Measurements from ENCODE around the gene SH3BGR.
A peak's percentile ranks its signal among the peaks of the same experiment; 100 is the strongest.

Gene SH3BGR

DNA sequence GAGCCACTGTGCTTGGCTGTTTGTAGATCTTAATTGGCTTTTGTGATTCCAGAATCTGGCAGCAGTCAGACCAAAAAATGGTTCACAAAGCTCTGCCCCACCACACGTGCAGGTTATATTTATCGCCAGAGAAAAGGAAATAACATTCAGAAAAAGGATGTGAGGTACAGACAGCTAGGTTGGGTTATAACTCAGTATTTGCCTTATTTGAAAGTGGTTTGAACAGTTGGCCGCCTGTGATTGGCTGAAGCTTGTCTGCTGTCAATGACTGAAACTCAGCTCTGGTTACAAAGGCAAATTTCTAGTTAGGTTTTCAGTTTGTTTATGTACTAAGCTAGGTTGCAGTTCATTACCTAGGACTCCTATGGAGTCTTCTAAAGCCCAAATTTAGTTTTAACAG lies 9.6 kb downstream of the SH3BGR start:
- DNase-seq, result peak in 1 of 5 donors; percentile 21

DNA sequence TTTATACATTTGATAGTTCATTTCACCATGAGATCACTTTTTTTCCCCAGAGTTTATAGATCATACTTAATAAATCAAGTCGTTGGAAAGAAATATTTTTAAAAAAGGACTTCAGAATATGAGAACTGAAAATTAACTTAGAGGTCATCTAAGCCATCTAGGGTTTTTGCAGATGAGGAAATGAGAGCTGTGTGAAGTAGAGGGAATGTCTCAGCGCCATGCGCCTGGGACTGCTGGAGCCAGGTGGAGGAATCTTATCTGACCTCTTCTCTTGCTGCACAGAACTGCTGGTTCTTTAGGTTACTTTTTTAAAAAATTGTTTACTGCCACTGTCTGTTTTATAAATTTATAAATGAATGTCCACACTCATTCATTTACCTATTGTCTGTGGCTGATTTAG lies 11.5 kb downstream of the SH3BGR start:
- no peak for DNase-seq

DNA sequence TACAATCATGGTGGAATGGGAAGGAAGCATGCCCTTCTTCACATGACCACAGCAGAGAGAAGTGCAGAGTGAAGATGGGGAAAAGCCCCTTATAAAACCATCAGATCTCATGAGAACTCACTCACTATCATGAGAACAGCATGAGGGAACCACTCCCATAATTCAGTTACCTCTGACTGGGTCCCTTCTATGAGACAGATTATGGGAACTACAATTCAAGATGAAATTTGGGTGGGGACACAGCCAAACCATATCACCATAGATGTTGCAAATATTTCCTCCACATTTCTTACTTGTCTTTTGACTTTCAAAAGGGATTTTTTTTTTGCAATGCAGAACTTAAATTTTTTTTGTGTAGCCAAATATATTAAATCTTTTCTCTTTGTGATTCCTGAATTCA lies 14.8 kb downstream of the SH3BGR start:
- no peak for DNase-seq

DNA sequence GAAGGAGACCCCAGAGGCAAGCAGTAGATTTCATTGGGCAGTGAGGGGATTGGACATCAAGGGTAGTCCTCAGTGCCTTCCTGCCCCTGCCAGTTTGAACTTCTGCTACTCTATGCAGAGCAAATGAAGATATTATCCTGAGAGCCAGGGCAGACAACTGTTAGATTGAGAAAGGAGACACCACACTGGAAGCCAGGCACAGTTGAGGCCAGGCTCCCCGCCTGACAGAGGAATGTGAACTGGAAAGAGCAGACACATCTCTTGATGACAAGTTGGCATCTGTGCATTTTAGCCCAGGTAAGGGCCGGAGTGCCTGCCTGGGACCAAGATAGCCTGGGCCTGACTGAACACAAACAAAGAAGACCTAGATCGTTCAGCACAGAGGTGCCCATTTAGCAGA lies 16.0 kb downstream of the SH3BGR start:
- DNase-seq, result no peak

DNA sequence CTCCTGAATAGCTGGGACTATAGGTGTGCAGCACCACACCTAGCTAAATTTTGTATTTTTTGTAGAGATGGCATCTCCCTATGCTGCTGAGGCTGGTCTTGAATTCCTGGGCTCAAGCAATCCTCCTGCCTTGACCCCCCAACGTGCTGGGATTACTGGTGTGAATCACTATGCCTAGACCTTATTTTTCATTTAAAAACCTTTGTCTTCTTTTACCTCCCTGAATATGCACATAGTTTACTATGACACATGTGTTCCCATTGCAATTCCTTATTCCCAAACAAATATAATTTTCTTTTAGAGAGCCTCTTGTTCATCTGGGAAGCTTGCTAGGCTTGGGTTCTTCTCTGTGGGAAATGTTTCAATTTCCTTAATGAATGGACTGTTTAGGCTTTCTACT lies 16.8 kb downstream of the SH3BGR start:
- no peak for DNase-seq

DNA sequence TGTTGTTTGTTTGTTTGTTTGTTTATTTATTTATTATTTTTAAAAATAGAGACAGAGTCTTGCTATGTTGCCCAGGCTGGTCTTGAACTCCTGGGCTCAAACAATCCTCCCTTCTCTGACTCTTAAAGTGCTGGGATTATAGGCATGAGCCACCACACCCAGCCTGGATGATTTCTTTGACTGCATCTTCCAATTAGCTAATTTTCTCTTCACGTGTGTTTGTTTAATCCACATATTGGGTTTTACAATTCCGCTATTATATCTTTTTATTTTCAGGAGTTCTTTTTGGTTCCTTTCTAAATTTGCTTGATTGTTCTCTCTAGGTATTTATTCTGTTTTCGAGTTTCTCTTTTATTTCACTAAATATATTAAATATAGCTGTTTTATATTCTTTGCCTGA lies 19.8 kb downstream of the SH3BGR start:
- DNase-seq, result no peak

DNA sequence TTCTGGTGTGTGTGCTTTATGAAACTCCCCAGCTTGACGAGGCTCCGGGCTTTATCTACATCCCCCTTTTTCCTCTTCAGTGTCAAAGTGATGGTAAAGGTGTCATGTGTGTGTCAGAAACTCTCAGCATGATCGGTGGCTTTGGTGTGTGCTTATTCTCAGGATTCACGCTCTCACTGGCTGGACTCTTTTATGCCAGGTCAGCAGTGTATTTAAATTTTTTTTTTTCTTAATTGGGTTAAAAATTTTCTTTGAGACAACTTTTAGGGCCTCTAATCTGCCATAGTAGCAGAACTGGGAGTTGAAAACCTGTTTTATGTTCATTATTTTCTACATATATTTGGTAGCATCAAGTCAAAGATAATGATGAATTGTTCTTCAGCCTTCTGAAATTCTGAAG lies 21.0 kb downstream of the SH3BGR start:
- no peak for DNase-seq

DNA sequence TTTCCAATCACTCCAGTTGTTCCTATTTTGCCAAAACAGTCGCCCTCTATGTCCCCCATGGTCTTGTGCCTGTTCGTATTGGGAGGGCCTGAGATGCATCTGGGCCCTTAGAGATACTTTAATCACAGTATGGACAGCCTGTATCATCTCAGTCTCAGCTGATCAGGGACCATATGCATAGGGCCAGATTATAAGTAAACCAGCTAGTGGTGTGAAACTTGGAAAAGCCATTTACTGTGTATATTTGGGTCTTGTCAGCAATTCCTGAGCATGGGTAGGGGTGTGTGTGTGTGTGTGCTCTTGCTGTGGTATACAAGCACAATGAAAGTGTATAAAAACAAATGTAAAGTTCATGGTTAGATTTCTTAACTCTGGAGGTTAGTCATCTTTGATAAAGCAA lies 22.8 kb downstream of the SH3BGR start:
- DNase-seq, result no peak

DNA sequence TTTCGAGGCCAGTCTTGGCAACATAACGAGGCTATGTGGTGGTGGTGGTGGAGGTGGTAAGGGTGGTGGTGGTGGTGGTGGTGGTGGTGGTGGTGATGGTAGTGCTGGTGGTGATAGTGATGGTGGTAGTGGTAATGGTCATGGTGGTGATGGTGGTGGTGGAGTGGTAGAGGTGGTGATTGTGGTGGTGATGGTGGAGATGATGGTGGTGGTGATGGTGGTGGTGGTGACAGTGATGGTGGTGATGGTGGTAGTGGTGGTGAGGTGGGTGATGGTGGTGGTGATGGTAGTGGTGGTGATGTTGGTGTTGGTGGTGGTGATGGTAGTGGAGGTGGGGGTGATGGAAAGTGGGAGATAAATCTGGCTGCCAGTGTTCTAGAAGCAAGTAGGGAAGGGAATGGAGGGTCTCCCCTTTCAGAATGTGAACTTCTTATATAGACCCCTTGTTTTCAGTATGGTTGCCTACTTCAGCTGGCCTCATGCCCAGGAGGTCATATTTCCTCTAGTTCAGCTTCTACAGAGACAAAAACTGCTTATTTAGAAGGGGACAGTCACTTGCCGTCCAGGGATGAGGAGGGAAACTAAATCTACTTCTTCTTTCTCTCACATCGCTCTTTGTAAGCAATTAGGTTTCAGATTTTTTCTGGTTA lies 27.5 kb downstream of the SH3BGR start:
- DNase-seq, result no peak

DNA sequence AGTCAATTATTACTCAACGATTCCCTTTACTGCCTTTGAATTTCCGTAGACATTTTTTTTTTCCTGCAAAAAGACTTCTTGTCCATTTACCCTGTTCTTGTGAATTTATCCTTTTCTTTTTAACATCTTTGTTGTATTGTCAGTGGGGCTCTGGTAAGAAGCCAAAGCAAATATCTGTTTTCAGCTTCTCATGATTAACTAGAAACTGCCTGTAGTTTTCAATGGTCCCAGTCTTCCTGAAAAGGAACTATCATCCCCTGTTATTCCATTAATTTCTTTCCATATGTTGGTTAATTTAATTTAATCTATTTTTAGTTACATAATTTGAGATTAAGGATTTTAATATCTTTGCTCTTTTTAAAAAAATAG lies 28.0 kb downstream of the SH3BGR start:
- DNase-seq, result no peak

DNA sequence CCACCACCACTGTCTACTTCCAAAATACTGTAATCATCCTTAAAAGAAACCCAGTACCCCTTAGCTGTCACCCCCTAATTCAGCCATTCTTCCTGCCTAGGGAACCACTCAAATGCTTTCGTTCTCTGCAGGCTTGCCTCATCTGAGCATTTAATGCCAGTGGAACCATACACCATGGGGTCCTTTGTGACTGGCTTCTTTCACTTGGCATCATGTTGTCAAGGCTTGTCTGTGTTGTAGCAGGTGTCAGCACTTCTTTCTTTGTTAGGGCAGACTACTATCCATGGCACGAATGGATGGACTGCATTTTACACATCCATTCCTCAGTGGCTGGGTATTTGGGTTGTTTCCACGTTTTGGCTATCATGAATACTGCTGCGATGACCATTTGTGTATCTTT lies 28.5 kb downstream of the SH3BGR start:
- no peak for DNase-seq

DNA sequence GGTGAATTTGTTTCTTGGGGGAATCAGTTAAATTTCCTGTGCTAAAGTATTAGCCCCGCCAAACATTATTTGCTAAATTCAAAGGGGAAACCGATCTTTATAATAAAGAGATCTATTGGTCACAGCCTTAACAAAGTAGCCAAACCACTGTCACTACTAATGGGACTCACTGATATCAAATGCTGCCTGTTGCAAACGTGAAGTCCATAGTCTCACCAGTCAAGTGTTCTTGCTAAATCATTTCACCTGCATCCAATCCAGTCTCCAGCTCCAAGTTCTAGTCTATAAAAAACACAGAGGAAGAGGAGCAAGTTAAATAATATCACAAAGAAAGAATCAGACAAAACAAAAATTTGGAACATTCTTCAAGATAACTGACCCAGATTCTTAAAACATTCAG lies 30.1 kb downstream of the SH3BGR start:
- no peak for DNase-seq

DNA sequence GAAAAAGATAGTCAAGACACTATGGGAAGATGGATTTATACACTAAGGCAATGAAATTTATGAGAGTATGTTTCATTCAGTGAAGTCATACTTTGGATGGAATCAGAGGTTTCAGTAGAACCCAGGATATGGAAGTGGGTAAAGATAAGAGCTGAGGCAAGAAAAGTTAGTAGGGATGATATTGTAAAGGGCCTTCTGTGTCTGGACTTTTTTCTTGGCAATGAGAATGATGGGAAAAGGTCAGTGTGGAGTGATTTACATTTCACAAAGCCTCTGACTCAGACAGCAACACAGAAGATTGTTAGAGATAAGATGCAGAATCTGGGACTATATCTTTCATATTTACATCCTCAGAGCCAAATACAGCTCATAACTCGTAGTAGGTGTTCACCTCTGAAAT lies 32.1 kb downstream of the SH3BGR start:
- no peak for DNase-seq

DNA sequence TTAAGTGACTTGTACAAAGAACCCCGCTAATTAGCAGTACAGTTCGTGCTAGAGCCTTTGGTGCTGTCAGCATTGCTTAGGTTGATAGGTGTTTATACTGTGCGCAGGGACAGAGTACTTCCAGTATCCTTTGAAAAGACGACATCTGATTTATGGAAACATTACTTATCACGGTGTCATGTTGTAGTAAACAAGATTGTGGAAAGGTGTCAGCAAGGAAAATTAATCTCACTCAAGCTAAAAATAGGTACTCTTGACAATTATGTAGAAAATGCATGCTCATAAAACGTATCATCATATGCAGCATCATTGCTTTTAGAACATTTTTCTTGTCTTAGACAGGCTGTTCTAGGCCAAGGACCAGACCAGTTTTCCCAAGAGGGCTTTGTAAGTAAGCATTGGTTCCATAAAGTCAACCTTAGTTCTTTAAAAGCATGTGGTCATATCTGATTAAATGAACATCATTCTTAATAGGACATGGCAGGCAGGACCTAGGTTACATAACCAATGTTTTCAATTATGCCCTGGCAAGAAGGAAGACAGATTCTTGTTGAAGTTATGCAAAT lies 33.0 kb downstream of the SH3BGR start:
- DNase-seq, result no peak

DNA sequence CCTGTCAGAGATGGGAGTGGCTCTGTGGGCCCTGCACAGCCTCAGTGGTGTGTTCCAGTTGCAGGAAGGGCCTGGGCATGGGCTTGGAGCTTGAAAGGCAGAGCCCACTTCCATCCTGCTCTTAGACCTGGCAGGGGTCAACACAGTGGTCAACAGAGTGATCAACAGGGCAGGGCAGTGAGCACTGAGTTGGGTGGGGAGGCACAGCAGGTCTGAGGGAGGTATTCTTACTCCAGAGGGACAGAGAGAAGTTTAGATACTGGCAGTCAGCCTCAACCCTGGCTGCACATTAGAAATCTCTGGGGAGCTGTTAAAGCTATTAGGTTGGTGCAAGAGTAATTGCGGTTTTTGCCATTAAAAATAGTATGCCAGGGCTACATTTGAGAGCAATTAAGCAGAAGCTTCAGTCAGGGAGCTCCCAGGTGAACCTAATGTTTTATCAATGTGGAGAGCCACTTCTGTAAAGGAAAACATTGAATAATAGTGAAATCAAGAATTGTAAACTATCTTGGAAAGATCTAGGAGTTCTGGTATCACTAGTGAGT lies 37.7 kb downstream of the SH3BGR start:
- no peak for DNase-seq

DNA sequence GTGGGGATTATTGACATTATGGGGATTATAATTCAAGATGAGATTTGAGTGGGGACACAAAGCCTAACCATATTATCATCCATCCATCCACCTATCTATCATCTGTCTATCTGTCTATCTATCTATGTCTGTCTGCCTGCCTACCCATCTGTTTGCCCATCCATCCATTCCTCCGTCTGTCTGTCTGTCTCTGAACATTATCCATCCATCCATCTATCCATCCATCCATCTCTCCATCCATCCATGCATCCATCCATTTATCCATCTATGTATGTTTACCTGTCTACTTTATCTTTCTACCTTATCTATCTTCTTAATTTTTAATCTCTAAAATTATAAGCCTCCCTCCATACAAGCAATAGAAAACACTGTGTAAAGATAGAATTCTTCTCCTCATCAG lies 47.4 kb downstream of the SH3BGR start:
- no peak for DNase-seq

DNA sequence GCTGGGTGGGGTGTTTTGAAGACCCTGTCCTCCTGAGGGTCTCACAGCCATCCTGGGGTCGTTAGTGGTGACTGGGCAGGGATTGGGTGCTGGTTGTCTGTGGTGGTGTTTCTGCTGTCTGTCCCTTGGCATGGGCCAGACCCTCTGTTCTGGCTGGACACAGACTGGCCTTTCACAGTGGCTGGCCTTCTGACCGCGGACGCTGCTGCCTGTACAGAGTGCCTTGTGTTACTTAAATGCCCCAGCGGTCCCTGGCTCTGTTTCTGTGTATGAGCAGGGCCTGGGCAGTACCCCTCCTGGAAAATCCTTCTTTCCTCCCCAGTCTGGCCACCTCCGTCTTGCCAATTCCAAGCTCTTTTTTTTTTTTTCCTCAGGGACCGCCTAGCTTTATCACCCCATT lies 50.9 kb downstream of the SH3BGR start:
- DNase-seq, result no peak

DNA sequence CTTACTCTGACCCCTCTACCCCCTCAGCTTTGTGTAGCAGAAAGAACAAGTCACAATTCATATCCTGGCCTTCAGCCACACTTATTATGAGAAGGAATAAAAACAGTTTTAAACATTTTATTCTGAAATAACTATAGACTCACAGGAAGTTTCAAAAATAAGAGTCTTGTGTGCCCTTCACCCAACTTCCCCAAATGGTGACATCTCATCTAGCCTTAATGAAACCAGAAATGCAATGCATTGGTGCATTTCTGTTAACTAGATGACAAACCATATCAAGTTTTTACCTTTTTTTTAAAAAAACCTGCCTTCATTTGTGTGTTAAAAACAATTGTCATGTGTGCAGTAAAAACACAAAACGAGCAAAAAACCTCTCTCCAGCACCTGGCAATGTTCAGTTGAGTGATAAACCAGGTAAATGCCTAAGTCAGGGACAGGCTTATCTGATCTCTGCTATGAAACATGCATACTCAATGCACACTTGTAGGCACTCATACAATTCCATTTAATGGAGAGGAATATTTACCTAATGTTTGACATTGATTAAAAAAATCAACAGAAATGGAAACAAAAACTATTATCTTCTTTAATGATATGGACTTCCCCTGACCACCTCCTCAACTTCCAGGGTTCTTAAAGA lies 51.5 kb downstream of the SH3BGR start:
- DNase-seq, result no peak

DNA sequence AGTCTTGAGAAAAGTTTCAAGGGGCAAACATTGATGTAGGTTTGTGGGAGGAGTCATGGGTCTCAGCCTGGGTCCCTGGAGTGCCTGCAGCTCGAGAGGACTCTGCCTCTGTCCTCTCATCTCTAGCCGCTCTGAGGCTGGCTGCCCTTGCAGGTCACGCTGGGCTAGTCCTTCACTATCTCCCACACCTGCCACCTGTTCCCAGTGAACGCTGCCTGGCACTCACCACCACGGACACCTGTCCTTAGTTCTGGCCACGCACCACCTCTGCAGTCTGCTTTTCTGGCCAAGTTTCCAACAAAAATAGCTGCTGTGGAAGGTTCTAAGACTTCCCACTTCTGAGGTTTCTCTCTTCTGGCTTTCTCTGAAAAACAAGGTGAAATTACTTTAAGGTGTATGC lies 52.5 kb downstream of the SH3BGR start:
- DNase-seq, result no peak

DNA sequence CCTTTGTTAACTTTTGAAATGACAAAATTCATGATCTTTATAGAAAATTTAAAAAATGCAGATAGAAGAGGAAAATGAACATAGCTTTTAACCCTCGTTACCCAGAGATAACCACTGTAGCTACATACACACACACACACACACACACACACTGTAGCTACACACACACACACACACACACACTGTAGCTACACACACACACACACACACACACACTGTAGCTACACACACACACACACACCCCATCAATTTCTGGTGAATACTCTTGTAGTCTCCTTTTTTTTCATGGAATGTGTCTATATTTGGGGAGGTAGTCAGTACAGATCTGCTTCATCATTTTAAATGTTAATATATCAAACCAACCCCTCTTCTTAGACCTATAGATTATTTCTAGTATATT lies 58.5 kb downstream of the SH3BGR start:
- no peak for DNase-seq

DNA sequence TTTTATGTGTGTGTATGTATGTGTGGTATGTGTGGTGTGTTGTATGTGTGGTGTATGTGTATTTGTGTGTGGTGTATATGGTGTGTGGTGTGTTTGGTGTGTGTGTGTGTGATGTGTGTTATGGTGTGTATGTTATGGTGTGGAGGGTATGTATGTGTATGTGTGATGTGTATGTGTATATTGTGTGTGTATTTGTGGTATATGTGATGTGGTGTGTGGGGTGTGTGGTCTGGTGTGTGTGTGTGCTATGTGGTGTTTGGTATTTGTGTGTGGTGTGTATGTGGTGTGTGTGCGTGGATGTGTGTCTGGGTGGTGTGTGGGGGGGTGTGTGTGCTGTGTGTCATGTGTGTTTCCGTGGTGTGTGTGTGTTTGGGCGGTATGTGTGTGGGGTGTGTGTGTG lies 59.3 kb downstream of the SH3BGR start:
- no peak for DNase-seq

DNA sequence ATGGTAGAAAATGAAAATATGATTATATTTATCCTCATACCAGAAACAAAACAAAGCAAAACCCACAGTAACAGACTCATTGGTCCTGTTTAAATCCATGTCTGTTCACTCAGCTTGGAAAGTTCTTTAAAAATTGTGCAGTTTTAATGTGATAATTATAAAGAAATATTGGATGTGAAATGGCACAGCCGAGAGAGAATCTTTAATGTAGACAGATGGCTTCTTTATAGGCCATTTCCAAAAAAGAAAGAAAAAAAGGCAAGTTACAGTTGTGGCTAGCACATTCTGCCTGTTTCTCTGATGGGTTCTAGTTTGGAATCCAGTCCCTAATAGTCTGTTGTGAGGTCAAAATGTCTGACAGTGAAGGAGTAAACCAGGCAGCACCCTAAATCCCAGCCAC lies 62.0 kb downstream of the SH3BGR start:
- DNase-seq, result no peak

DNA sequence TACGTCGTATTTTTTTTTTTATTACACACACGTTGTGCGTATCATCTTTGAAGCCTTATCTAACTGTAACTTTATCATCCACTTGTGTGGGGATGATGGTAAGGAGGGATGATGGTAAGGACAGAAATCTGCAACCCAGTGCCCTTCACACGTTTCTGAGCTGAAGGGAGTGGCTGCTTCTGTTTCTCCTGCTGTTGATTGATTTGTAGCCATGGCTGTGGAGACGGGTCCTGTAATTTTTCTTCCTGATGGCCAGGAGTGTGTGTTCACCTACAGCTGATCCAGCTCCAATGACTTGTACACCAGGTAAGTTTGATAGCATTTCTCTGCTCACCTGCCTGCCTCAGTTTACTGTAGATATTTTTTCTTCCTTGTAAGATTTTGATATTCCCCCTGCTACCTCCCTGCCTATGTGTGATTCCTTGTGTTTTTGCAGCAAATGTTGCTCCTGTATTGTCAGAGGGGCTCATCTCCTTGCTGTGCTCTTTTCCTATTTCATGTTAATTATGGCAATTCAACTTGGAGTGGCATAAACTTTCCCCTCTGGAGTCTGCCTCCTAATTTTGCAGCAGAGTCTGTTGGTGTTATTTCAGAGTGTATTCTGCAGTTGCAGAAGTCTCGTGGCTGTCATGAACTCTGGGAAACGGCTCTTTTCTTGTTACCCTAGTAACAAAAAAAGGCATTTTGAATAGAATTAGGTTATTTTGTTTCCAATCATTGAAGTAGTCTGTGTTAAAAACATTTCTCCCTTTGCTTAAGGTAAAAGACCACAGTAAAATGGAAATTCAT lies 64.1 kb downstream of the SH3BGR start:
- no peak for DNase-seq
